GM18873 (cell line): Measurements from ENCODE around the gene SIM2.

Source experiments
- ATAC-seq: cut with Tn5 transposase; IDR thresholded peaks from one replicate; pipeline ENCODE4 v1.9.1; 2021; ENCODE audit warnings: mild to moderate bottlenecking, moderate library complexity, moderate number of reproducible peaks; ENCODE audit not compliant: unreplicated experiment, low FRiP score

The SIM2 gene

GRCh38 chr21:36732761-36733160, 33.8 kb downstream of the SIM2 start:
- no peak for ATAC-seq

DNA sequence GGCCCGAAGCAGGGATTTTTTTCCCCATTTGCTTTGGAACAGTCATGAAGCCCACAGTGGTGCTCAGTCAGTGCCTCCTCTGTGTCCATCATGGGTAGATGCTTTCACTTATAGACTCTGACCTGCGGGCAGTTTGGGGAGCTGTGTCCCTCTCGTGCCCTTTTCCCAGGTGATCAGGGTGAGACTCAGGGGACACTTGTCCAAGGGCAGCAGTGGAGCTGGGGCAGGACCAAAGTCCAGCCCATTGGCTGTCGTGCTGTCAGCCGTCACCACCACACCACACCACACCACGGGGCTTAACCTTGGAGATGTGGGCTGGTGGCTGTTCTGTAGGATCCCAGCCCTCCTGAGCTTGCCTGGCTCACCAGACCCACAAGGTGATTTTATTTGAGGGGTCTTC, 34.9 kb downstream of the SIM2 start:
- no peak for ATAC-seq

GRCh38 chr21:36734367-36735200, 35.7 kb downstream of the SIM2 start:
- no peak for ATAC-seq

DNA sequence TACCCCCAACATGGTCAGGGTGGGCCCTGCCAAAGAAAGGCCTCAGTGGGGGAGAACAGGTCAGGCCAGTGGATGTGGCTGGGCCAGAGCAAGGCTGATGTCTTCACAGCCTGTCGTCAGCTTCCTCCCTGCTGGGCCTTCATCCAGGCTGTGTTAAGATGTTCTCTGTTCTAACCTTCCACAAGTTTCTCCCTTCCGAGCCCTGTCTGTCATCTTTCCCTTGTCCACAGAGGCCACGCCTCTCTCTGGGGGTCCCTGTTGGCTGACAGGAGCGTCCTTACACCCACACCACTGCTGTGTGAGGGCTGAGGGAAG, 36.2 kb downstream of the SIM2 start:
- ATAC-seq: no peak

DNA sequence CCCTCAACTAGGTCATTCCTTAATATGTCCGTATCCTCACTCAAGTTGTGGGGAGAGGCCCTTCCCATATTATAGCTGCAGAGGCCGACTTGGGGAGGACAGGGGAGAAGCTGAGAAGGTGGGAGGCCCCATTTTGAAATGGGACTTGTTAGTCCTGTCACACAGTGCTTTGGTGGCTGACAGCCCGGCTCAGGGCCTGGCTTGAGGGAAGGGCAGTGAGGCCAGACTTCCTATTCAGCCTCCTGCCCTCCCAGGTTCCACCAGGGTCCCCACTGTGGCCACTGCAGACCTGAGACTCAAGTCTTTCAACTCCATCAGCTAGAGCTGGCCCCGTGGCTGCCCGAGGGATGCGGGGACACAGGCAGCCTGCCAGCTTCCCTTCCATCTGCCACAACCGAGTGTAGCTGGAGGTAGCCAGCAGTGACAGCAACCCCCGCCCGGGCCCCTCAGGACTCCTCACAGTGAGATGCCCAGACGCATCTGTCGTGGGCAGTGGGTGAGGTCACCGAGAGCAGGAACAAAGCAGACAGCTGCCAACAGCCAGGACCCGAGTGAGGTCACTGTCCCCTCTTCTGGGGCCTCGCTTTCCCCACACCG, 36.9 kb downstream of the SIM2 start:
- ATAC-seq: no peak

DNA sequence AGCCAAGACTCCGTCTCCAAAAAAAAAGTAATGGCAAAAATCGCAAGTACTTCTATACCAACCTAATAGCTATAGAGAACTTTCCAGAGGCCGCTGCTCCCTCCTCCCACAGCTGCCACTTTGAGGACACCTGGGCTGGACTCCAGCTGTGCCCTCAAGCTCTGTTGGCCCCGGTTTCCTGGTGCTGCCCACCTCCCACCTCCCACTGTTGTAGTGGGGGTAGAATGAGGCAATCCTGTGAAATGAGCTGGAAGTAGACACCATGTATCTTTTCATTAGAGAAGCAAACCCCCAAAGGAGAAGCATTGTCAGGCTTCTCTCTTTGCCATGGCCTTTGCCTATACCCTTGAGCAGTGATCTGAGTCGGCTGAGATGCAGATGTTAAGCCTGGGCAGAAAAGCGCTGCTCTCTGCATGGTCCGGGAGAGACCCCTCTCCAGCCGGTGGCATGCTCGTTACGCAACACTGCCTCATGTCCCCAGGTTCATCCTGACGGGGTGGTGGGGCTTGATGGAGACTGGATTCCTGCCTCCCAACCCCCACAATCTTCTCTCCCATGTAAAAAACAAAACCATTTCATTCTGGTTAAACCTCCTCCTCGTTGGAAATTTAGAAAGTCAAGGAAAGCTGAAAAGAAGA, 39.7 kb downstream of the SIM2 start:
- ATAC-seq: no peak

DNA sequence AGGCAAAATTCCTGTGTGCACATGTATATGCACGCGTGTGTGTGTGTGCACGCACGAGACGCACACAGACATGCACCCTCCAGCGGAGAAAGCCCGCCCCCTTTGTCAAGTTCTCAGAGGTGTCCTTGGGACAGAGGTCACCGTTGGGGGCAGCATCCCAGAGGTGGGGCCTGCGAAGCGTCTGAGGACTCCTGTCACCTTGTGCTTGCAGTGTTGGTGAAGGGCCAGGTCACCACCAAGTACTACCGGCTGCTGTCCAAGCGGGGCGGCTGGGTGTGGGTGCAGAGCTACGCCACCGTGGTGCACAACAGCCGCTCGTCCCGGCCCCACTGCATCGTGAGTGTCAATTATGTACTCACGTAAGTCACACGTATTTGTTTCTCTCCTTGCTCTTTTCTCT, 42.6 kb downstream of the SIM2 start:
- ATAC-seq: no peak

DNA sequence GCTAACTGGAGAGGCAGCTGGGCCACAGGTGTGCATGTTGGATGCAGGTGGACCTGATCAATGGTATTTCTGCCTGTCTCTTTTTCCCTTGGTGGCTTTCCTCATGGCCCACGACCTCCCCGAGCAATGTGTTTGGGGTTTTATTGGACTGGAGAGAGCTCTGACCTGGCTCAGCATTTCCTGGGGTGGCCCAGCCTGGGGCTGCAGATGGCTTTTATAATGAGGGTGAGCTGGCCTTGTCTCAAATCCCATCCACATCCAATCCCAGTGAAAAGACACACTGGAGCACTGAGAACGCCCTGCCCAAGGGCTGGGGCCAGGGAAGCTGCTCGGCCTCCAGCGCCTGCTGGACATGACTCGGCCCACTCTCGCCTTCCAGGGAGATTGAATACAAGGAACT, 44.1 kb downstream of the SIM2 start:
- no peak for ATAC-seq

DNA sequence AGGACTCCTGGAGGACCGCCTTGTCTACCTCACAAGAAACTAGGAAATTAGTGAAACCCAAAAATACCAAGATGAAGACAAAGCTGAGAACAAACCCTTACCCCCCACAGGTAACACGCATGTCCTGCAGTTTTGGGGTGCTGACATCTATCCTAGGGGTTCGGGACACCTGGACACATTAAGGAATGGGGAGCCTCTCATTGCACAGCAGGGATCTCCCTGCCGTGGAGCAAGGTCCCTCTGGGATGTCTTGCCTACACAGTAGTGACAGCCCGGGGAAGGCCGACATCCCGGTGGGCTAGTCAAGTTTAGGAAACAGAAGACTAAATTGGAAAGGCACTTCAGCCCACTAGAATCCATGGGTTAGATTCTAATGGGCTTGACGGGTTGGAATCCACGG, 44.5 kb downstream of the SIM2 start:
- no peak for ATAC-seq

DNA sequence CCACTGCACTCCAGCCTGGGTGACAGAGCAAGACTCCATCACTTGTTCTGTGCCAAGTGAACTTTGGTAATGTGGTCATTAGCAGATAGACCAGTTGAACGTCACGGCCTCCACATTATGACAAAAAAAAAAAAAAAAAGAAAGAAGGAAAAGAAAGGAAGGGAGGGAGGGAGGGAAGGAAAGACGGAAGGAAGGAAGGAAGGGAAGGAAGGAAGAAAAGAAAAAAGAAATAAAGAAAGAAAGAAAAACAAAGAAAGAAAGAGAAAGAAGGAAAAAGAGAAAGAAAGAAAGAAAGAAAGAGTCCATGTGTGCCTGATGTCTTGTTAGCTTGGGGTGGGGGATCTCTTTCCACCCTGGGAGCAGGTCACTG, 45.3 kb downstream of the SIM2 start:
- ATAC-seq: no peak

- no peak for ATAC-seq
These were observed 45.8 kb downstream of the SIM2 start for GRCh38 chr21:36744560-36745231.

DNA sequence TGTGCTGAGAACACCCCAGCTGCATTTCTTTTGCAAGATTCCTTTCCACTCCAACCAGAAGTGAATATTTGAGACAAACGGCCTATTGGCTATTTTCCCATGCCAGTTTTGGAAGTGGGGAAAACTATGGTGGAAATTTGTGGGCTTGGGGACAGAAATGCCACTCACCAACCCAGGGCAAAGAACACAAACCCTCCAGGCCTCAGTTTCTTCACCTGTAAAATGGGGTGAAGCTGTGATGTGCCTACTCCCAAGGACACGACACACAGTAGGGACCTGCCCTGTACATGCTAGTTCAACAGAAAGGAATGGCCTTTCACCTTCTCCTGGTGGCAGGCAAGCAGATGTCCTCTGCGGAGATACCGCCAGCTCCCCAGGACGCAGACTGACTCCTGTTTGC, 46.5 kb downstream of the SIM2 start:
- ATAC-seq: no peak

GRCh38 chr21:36747041-36747814, 48.3 kb downstream of the SIM2 start:
- no peak for ATAC-seq

- no peak for ATAC-seq
These were observed 49.0 kb downstream of the SIM2 start for GRCh38 chr21:36747815-36748383.

- no peak for ATAC-seq
These were observed 51.1 kb downstream of the SIM2 start for GRCh38 chr21:36749935-36750575.

DNA sequence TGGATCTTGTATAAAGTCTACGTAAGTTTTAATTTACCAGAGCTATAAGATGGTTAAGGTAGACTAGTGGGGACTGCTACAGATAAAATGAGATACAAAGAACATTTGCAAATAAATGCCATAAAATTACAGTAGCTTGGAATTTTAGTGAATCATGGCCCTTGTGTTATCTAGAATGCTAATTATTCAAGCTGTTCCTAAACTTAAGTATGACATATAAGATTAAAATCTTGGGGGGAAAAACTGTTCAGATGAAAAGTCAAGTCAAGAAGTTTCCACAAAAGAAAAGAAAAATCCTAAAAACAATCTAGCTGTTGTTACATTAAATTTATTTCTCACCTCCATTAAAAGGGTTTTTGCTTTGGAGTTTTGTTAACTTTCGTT, 51.7 kb downstream of the SIM2 start:
- no peak for ATAC-seq

- ATAC-seq: no peak
These were observed 52.5 kb downstream of the SIM2 start for GRCh38 chr21:36751383-36751782.

DNA sequence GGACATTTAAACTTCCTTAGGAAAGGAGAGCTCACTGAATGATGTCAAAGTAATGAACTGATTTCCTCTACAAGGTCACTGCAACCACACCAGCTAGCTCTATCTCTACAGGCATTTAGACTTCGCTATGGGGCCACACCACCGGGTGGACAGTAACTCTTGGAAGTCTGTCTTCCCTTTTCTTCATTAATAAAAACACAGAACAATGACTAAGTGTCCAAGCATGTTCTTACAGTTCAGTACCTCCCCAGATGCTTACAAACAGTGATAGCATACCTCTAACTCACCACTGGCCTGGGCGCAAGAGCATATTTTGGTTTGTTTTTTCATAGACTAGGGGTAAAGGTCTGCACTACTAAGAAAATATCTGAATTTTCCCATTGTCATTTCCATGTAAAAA, 54.6 kb downstream of the SIM2 start:
- no peak for ATAC-seq

DNA sequence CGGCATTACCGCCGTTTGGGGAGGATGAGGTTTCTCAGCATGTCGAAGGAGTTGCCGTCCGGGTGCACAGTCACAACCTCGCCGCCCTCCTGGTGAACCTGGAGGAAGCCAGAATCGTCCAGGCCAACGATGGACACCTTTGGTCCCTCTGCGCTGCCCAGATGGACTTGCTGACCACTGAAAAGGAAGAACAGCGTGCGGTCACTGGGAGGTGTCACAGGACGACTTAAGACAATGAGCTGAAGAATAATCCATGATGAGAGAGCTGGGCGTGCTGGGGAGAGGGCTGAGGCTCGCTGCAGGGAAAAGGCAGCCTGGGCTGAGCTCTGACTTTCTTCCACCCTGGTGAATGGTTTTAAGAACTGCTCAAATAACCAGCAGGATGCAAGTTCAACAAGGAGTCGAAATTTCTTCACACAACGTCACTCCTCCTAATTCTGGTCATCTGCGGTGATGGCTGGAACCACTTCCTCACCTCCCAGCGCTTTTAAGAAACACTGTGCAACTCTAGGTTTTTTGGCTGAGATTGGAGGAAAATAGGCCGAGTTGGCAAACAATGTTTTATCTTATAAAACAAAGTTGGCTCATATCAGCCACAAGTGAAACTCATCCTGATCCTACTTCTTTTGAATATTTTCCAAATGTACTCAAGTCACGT, 55.5 kb downstream of the SIM2 start:
- ATAC-seq: no peak
